Mucosa of descending colon (tissue), 3 donors: ENCODE measurements around the gene LNPEP. TPM values are rescaled to one million over a fixed set of nuclear protein-coding genes. Genes with fewer than 3 reads are reported as not detected.

Experiments
- ATAC-seq: fragments of 200-7000 bp; cut with Tn5 transposase; one replicate; pipeline ENCODE4 v1.9.1; 2020; ENCODE audit warnings: mild to moderate bottlenecking, moderate library complexity
- DNase-seq, 3 donors: peaks; one replicate each; pipeline ENCODE4 v3.0.0-alpha.2; 2020
- H3K36me3 ChIP-seq: fragments of 200-600 bp; one replicate; pipeline ENCODE4 v1.8.0; 2021; ENCODE audit warnings: low read depth, mild to moderate bottlenecking
- H3K4me1 ChIP-seq: fragments of 200-600 bp; one replicate; pipeline ENCODE4 v1.8.0; 2021; ENCODE audit warnings: low read depth, mild to moderate bottlenecking
- H3K4me3 ChIP-seq: fragments of 200-600 bp; one replicate; pipeline ENCODE4 v1.8.0; 2021; ENCODE audit warnings: mild to moderate bottlenecking
- H3K9me3 ChIP-seq: fragments of 200-600 bp; one replicate; pipeline ENCODE4 v1.8.0; 2021; ENCODE audit warnings: mild to moderate bottlenecking
- CTCF ChIP-seq: fragments of 200-600 bp; IDR thresholded peaks from one replicate; pipeline ENCODE4 v1.8.0; 2022; ENCODE audit warnings: antibody characterized with exemption, mild to moderate bottlenecking
- intact Hi-C, 2 donors: fragments of 100-400 bp; cut with DNase I in 1 of 2; cut with micrococcal nuclease in 1 of 2; formaldehyde crosslinking; loops; one replicate each; pipeline versions ENCODE4 v1.11.0 to v1.11.1; 2022; cut with DNase I, micrococcal nuclease
- total RNA-seq, 3 donors: library from RNA; stranded (reverse); fragmentation: NEBNext Ultra II Directional in 2 of 3; extraction: Animal tissue kit (Norgen Biotek cat#: 25700) in 2 of 3; gene quantifications; one replicate each; pipeline versions ENCODE4 v1.2.1 to v1.2.4, GENCODE V29; 2021 to 2023
- donor health status: DM: no; HTN: no; CAD: no; lungs with moderate emphysema.
- donor health status: DM: no; HTN: no; CAD: no.
- donor health status: DM: no; HTN: yes; CAD: no.

Gene LNPEP
- total RNA-seq, 3 donors from 2014 or later, result 32.3 to 54.7 (median 38.2) TPM

DNA sequence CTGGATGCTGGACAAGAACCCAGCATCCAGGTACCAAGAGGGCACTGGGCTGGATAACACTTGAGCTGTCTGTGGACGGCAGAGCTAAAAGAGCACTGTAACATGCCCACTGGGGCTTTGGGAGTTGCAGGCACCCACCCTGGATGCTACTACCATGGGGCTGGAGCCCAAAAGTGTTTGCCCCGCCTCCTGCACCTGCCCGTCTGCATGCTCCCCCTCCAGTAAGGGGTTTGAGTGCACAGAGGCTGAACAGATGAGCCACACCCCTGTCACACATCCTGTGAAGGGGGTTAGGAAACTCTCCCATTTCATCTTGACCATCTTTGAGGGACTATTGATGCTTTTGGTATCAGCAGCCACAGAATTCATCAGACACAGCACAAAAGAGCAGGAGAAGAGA lies 137.5 kb downstream of the LNPEP start:
- Histone ChIP-seq H3K9me3 (no peaks in the 10 kb centered on the region), H3K4me3 (no peak overlapping the region), H3K4me1 (no peaks in the 10 kb centered on the region), H3K36me3 (no peaks in the 10 kb centered on the region)
- DNase-seq, result no peak
- intact Hi-C loops, result no loop called here
- TF ChIP-seq CTCF, result no peak
- no peak for ATAC-seq

- Histone ChIP-seq H3K4me3 (no peak overlapping the region), H3K4me1 (no peaks in the 10 kb centered on the region), H3K9me3 (no peaks in the 10 kb centered on the region), H3K36me3 (no peaks in the 10 kb centered on the region)
- no peak for TF ChIP-seq CTCF
- intact Hi-C loops, result no loop called here
- ATAC-seq, result peak; percentile 63
- peak in 1 of 3 donors; percentile 71 for DNase-seq
These were observed 139.1 kb downstream of the LNPEP start for GRCh38 chr5:97074859-97075489.

- Histone ChIP-seq H3K4me3 (no peak overlapping the region), H3K9me3 (no peaks in the 10 kb centered on the region), H3K4me1 (no peaks in the 10 kb centered on the region), H3K36me3 (no peaks in the 10 kb centered on the region)
- DNase-seq (no peak), ATAC-seq (no peak)
- intact Hi-C loops, result no loop called here
- TF ChIP-seq CTCF, result no peak
These were observed 139.8 kb downstream of the LNPEP start for GRCh38 chr5:97075649-97076048.

DNA sequence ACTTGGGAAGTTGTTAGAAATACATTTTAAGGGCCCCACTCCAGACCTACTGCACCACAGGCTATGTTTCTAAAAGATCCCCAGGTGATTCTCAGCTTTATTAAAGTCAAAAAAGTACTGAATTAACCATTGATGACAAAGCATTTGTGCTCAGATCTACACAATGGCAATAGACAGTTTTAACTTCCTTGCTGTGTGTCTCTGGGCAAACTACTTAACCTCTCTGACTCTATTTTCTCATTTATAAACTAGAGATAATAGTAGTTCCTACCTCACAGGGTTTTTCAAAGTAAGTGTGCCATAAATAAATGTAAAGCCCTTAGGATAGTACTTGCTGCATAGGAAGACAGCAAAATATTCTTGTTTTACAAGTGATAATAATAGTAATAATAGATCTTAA lies 140.2 kb downstream of the LNPEP start:
- Histone ChIP-seq H3K4me3 (no peak overlapping the region), H3K4me1 (no peaks in the 10 kb centered on the region), H3K9me3 (no peaks in the 10 kb centered on the region), H3K36me3 (no peaks in the 10 kb centered on the region)
- ATAC-seq (no peak), DNase-seq (no peak)
- intact Hi-C loops, result no loop called here
- no peak for TF ChIP-seq CTCF

- intact Hi-C loops, result no loop called here
- Histone ChIP-seq H3K4me1 (no peaks in the 10 kb centered on the region), H3K36me3 (no peaks in the 10 kb centered on the region), H3K9me3 (no peaks in the 10 kb centered on the region), H3K4me3 (no peak overlapping the region)
- ATAC-seq (no peak), DNase-seq (no peak)
- TF ChIP-seq CTCF, result no peak
These were observed 141.4 kb downstream of the LNPEP start for GRCh38 chr5:97077246-97077645.
